Mesendoderm (in vitro differentiated cells): ENCODE measurements around the gene SLIT3.

Experiments used
- DNase-seq: peaks from one replicate; pipeline ENCODE4 v3.0.0; 2013
- H2AK5ac ChIP-seq: 2 replicates; pipeline ENCODE4 v1.6.1; 2013; ENCODE audit warnings: low read length, inconsistent platforms
- H2BK120ac ChIP-seq: 2 replicates; pipeline ENCODE4 v1.6.1; 2013; ENCODE audit warnings: low read depth, mild to moderate bottlenecking, low read length, moderate library complexity, mixed read lengths
- H2BK15ac ChIP-seq: replicated peaks from 2 replicates; pipeline ENCODE4 v1.6.1; 2013; ENCODE audit warnings: low read depth, mild to moderate bottlenecking, moderate library complexity
- H2BK5ac ChIP-seq: 2 replicates; pipeline ENCODE4 v1.6.1; 2013; ENCODE audit warnings: low read length, inconsistent platforms
- H3K18ac ChIP-seq: 2 replicates; pipeline ENCODE4 v1.6.1; 2013; ENCODE audit warnings: mild to moderate bottlenecking, low read length, mixed read lengths
- H3K23ac ChIP-seq: one replicate; pipeline ENCODE4 v1.6.1; 2013; ENCODE audit warnings: low read length
- H3K27ac ChIP-seq: 2 replicates; pipeline ENCODE4 v1.5.1; 2013; ENCODE audit warnings: low read depth, mild to moderate bottlenecking, inconsistent platforms, low read length, moderate library complexity
- H3K27me3 ChIP-seq: 2 replicates; pipeline ENCODE4 v1.6.1; 2013; ENCODE audit warnings: low read length, control low read depth, mild to moderate bottlenecking, inconsistent platforms; ENCODE audit not compliant: insufficient read depth, poor library complexity
- H3K36me3 ChIP-seq: 2 replicates; pipeline ENCODE4 v1.6.1; 2013; ENCODE audit warnings: low read length, inconsistent platforms; ENCODE audit not compliant: control insufficient read depth, insufficient read depth
- H3K4ac ChIP-seq: one replicate; pipeline ENCODE4 v1.6.1; 2013; ENCODE audit warnings: low read depth, mild to moderate bottlenecking, low read length, moderate library complexity
- H3K4me1 ChIP-seq: 2 replicates; pipeline ENCODE4 v1.6.1; 2013; ENCODE audit warnings: low read depth, low read length, inconsistent platforms; ENCODE audit not compliant: control insufficient read depth
- H3K4me2 ChIP-seq: 2 replicates; pipeline ENCODE4 v1.6.1; 2013; ENCODE audit warnings: low read length
- H3K4me3 ChIP-seq: 2 replicates; pipeline ENCODE4 v1.5.1; 2013; ENCODE audit warnings: mild to moderate bottlenecking, low read length
- H3K56ac ChIP-seq: one replicate; pipeline ENCODE4 v1.6.1; 2013; ENCODE audit warnings: low read length
- H3K79me1 ChIP-seq: 2 replicates; pipeline ENCODE4 v1.6.1; 2013; ENCODE audit warnings: low read length, inconsistent platforms
- H3K79me2 ChIP-seq: 2 replicates; pipeline ENCODE4 v1.6.1; 2013; ENCODE audit warnings: mild to moderate bottlenecking, low read length; ENCODE audit not compliant: control insufficient read depth, insufficient read depth
- H3K9ac ChIP-seq: 2 replicates; pipeline ENCODE4 v1.6.1; 2013; ENCODE audit warnings: low read length, inconsistent platforms
- H4K5ac ChIP-seq: one replicate; pipeline ENCODE4 v1.6.1; 2013; ENCODE audit warnings: low read length
- H4K8ac ChIP-seq: one replicate; pipeline ENCODE4 v1.6.1; 2013; ENCODE audit warnings: low read depth, mild to moderate bottlenecking, control low read depth, low read length, moderate library complexity
- WGBS: extraction: QIAGEN DNeasy Blood & Tissue Kit; methylation state at CpG from one replicate; pipeline ENCODE4 v1.1.7; 2013; ENCODE audit warnings: low lambda C conversion rate, missing lambda C conversion rate; ENCODE audit not compliant: insufficient coverage; ENCODE audit errors: extremely low coverage; 5-methylcytosine and 5-hydroxymethylcytosine counted together

Gene SLIT3

DNA sequence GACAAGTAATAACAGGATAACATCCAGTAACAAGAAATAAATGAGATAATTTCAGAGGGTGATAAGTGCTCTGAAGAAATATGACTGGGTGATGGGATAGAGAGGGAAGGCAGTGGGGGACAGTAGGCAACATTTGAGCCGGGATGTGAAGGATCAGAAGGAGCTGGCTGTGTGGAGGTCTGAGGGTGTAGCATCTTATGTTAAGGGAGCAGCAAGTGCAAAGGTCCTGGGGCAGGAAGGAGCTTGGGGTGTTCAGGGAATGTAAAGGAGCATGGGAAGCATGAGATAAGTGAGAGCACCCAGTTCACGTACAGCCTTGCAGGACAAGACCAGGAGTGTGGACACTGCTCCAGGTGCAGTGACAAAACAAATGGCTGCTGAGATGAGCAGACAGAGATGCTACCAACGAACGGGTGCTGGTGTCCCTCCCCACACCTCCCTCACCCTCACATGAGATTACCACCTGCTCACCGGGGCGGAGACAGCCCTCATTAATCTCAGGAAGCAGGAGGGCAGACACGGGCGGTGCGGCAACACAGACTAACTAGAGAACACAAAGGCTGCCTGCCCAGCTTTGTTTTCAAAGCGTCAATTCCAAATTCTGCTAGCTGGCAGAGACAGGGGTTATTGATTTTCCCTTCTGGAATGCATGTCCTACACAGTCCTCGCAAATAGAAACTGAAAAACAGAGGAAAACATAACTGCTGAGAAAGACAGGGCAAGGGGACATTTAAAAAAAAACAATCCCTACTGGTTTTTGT, 423.6 kb downstream of the SLIT3 start:
- H3K4ac ChIP-seq: no peak overlapping the region

DNA sequence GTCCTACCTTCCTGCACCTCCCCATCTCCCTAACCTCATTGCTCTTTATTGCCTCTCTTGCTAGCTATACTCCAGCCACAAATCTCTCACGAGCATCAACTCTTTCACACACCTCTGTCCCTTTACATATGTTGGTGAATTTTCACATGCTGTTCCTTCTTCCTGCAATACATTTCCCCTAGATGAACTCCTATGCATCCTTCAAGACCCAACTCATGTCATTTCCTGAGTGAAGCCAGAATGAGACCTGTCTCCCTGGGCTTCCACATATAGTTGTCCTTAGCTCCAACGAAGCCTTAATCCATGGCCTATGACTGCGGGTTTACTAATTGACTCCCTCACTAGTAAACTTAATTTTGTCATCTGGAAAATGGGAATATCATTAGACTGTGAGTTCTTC, 424.5 kb downstream of the SLIT3 start:
- H3K23ac ChIP-seq: no peak overlapping the region
- H3K18ac ChIP-seq: no peak overlapping the region
- H2AK5ac ChIP-seq: no peak overlapping the region
- no peak overlapping the region for H2BK15ac ChIP-seq
- no peak overlapping the region for H3K9ac ChIP-seq
- no peaks in the 10 kb centered on the region for H3K79me2 ChIP-seq
- H3K79me1 ChIP-seq: no peaks in the 10 kb centered on the region
- H3K27ac ChIP-seq: no peak overlapping the region
- no peak overlapping the region for H4K8ac ChIP-seq
- H2BK5ac ChIP-seq: no peak overlapping the region
- DNase-seq: no peak
- H3K4ac ChIP-seq: no peak overlapping the region
- H3K4me3 ChIP-seq: no peak overlapping the region
- H3K4me2 ChIP-seq: no peak overlapping the region
- H3K56ac ChIP-seq: no peak overlapping the region
- H3K36me3 ChIP-seq: no peaks in the 10 kb centered on the region
- H3K27me3 ChIP-seq: no peaks in the 10 kb centered on the region
- H3K4me1 ChIP-seq: no peaks in the 10 kb centered on the region
- H4K5ac ChIP-seq: no peak overlapping the region
- no CpG with 5 or more reads among the region's 3 CpGs for WGBS
- H2BK120ac ChIP-seq: no peak overlapping the region

More for the DNA sequence above, 423.6 kb downstream of the SLIT3 start:
- Histone ChIP-seq H3K27me3 (no peaks in the 10 kb centered on the region), H3K56ac (no peak overlapping the region), H3K79me1 (no peaks in the 10 kb centered on the region), H4K8ac (no peak overlapping the region), H3K36me3 (no peaks in the 10 kb centered on the region), H3K9ac (no peak overlapping the region), H3K23ac (no peak overlapping the region), H3K4me3 (no peak overlapping the region), H3K79me2 (no peaks in the 10 kb centered on the region), H2AK5ac (no peak overlapping the region), H2BK120ac (no peak overlapping the region), H2BK5ac (no peak overlapping the region), H3K4me2 (no peak overlapping the region), H2BK15ac (no peak overlapping the region), H4K5ac (no peak overlapping the region), H3K18ac (no peak overlapping the region), H3K27ac (no peak overlapping the region), H3K4me1 (no peaks in the 10 kb centered on the region)
- DNase-seq: no peak
- WGBS: no CpG with 5 or more reads among the region's 11 CpGs

DNA sequence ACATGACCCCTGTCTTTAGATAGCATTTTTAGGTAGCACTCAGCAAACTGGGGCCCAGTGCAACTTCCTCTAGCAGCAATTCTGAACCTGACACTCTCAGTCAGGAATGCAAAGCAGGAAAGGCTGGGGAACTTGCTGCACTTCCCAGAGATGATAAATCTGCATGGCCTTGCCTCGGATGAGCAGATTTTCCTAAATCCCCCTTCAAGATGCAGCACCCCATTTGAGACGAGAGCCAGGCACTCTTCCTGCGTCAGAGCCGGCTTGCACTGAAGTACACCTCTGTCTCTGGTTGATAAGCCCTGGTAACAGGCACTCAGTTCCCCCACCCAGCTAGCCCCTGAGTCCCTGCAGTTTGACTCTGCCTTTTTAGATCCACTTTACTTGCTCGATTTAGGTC, 425.1 kb downstream of the SLIT3 start:
- peak overlapping the region; percentile 43 for H3K56ac ChIP-seq
- peak; percentile 65 for DNase-seq
- no CpG with 5 or more reads among the region's 5 CpGs for WGBS
- H4K8ac ChIP-seq: no peak overlapping the region
- no peak overlapping the region for H3K23ac ChIP-seq
- H3K27me3 ChIP-seq: no peaks in the 10 kb centered on the region
- H2BK120ac ChIP-seq: no peak overlapping the region
- no peak overlapping the region for H3K9ac ChIP-seq
- H2BK15ac ChIP-seq: no peak overlapping the region
- H3K36me3 ChIP-seq: no peaks in the 10 kb centered on the region
- H3K79me2 ChIP-seq: no peaks in the 10 kb centered on the region
- H2AK5ac ChIP-seq: no peak overlapping the region
- H3K79me1 ChIP-seq: no peaks in the 10 kb centered on the region
- no peak overlapping the region for H3K4me3 ChIP-seq
- H3K27ac ChIP-seq: no peak overlapping the region
- H3K4me1 ChIP-seq: no peaks in the 10 kb centered on the region
- no peak overlapping the region for H3K18ac ChIP-seq
- H3K4ac ChIP-seq: no peak overlapping the region
- H2BK5ac ChIP-seq: no peak overlapping the region
- no peak overlapping the region for H3K4me2 ChIP-seq
- no peak overlapping the region for H4K5ac ChIP-seq

DNA sequence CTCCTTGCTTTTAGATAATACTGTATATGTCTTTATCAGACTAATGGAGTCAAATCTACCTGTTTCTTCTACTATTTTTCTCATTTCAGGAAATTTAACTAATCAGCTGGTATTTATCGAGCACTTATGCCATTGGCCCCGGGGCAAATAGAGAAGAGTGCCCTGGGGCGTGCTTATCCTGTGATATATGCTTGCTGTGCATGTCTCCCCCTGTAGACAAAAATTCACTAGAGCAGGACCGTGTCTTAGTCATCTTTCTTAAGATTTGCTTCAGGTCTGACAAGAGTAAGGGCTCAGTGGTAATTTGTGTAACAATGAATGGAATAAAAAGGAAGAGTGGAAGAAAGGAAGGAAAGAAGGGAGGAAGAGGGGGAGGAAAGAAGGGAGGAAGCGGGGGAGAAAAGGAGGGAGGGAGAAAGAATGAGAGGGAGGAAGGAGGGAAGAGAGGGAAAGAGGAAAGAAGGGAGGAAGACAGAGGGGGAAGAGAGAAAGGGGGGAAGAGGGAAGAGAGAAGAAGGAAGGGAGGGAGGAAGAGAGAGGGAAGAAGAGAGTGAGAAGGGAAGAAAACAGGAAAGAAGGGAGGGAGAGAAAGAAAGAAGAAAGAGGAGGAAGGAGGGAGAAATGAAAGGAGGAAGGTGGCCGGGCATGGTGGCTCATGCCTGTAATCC, 426.1 kb downstream of the SLIT3 start:
- Histone ChIP-seq H3K4ac (no peak overlapping the region), H3K18ac (no peak overlapping the region), H3K4me3 (no peak overlapping the region), H2BK120ac (no peak overlapping the region), H2BK15ac (no peak overlapping the region), H3K9ac (no peak overlapping the region), H3K79me1 (no peaks in the 10 kb centered on the region), H3K23ac (no peak overlapping the region), H3K4me1 (no peaks in the 10 kb centered on the region), H3K36me3 (no peaks in the 10 kb centered on the region), H3K56ac (no peak overlapping the region), H4K8ac (no peak overlapping the region), H3K79me2 (no peaks in the 10 kb centered on the region), H3K27me3 (no peaks in the 10 kb centered on the region), H2AK5ac (no peak overlapping the region), H3K27ac (no peak overlapping the region), H4K5ac (no peak overlapping the region), H3K4me2 (no peak overlapping the region), H2BK5ac (no peak overlapping the region)
- peak; percentile 89 for DNase-seq
- 86% methylated on average over 1 of the region's 6 CpGs for WGBS

DNA sequence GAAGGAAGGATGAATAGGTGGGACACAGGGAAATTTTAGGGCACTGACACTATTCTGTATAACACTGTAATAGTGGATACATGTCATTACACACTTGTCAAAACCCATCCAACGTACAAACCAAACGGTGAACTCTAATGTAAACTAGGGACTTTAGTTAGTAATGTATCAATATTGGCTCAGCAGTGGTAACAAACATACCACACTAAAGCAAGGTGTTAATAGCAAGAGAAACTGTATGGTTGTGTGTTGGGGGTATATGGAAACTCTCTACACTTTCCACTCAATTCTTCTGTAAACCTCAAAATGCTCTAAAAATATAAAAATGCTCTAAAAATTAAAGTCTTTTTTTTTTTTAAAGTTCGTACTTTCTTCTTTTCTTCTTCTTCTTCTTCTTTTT, 428.7 kb downstream of the SLIT3 start:
- no peaks in the 10 kb centered on the region for H3K79me1 ChIP-seq
- H3K4ac ChIP-seq: no peak overlapping the region
- no peak overlapping the region for H3K9ac ChIP-seq
- H4K8ac ChIP-seq: no peak overlapping the region
- WGBS: no CpG with 5 or more reads among the region's 3 CpGs
- no peak overlapping the region for H3K27ac ChIP-seq
- no peak overlapping the region for H2BK5ac ChIP-seq
- H3K4me3 ChIP-seq: no peak overlapping the region
- H2BK15ac ChIP-seq: no peak overlapping the region
- H3K36me3 ChIP-seq: no peaks in the 10 kb centered on the region
- H3K56ac ChIP-seq: no peak overlapping the region
- H2BK120ac ChIP-seq: no peak overlapping the region
- no peak overlapping the region for H4K5ac ChIP-seq
- H3K23ac ChIP-seq: no peak overlapping the region
- DNase-seq: no peak
- no peaks in the 10 kb centered on the region for H3K27me3 ChIP-seq
- no peaks in the 10 kb centered on the region for H3K4me1 ChIP-seq
- no peak overlapping the region for H2AK5ac ChIP-seq
- no peak overlapping the region for H3K4me2 ChIP-seq
- H3K79me2 ChIP-seq: no peaks in the 10 kb centered on the region
- H3K18ac ChIP-seq: no peak overlapping the region
